AG04450 (cell line): Measurements from ENCODE around the gene CCM2. TPM values are rescaled to one million over a fixed set of nuclear protein-coding genes. Genes with fewer than 3 reads are reported as not detected.

ENCODE experiments used
- CTCF ChIA-PET: fragments of 300-600, 350-600 bp; formaldehyde crosslinking; extraction: SDS; loops from one replicate; lab custom pipeline; 2022; ENCODE audit warnings: antibody characterized with exemption, inconsistent platforms; lab: Charles Lee
- POLR2A ChIA-PET: fragments of 350-600 bp; formaldehyde crosslinking; extraction: SDS; loops from one replicate; lab custom pipeline; 2021; ENCODE audit warnings: antibody characterized with exemption, inconsistent platforms; lab: Yijun Ruan, JAX
- DNase-seq: peaks from one replicate; pipeline ENCODE4 v3.0.0-alpha.2; 2011; ENCODE audit warnings: low read depth, low spot score
- H3K27ac ChIP-seq: one replicate; pipeline ENCODE4 v1.5.1; 2012; ENCODE audit warnings: low read depth, low read length, control low read depth
- H3K27me3 ChIP-seq: one replicate; pipeline ENCODE4 v1.6.0; 2012; ENCODE audit warnings: low read length; ENCODE audit not compliant: control insufficient read depth, insufficient read depth
- H3K4me3 ChIP-seq: 2 replicates; pipeline ENCODE4 v1.5.1; 2011; ENCODE audit warnings: mild to moderate bottlenecking, low read depth, low read length, control low read depth
- H3K9me3 ChIP-seq: 2 replicates; pipeline ENCODE4 v1.5.1; 2012; ENCODE audit warnings: low read length; ENCODE audit not compliant: control insufficient read depth, insufficient read depth
- polyA plus RNA-seq: library from polyadenylated mRNA; depleted of rRNA; stranded (reverse); fragments of >200 nt; gene quantifications from 2 replicates; pipeline ENCODE4 v1.2.3, GENCODE V29; 2011
- TF ChIP-seq, protein P1 (sequence below): IDR thresholded peaks from 2 replicates; pipeline ENCODE4 v1.5.1; 2011; ENCODE audit warnings: low read depth, low read length, control low read depth, inconsistent platforms

CCM2 gene
- polyA plus RNA-seq, 1 experiment, result 24.7 TPM

DNA sequence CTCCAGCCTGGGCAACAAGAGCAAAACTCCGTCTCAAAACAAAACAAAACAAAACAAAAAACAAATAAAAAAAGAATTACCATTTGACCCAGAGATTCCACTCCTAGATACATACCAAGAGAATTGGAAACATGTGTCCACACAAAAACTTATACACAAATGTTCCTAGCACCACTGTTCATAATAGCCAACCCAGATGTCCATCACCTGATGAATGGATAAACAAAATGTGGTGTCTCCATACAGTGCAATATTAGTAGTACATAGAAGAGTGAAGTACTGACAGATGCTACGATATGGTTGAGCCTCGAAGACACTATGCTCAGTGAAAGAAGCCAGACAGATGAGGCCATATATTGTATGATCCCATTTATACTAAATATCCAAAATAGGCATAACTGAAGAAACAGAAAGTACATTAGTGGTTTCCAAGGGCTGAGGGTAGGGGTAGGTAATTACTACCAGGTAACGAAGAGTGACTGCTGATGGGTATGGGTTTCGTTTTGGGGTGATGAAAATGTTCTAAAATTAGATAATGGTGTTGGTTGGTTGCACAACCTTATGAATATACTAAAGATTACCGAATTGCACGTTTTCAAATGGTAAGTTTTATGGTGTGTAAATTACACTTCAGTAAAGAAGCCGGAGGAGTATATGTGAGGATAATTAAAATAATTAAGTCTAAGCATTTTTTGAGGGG, 41.2 kb upstream of the CCM2 start:
- CTCF ChIA-PET, result no interaction called here
- TF ChIP-seq, protein P1, sequence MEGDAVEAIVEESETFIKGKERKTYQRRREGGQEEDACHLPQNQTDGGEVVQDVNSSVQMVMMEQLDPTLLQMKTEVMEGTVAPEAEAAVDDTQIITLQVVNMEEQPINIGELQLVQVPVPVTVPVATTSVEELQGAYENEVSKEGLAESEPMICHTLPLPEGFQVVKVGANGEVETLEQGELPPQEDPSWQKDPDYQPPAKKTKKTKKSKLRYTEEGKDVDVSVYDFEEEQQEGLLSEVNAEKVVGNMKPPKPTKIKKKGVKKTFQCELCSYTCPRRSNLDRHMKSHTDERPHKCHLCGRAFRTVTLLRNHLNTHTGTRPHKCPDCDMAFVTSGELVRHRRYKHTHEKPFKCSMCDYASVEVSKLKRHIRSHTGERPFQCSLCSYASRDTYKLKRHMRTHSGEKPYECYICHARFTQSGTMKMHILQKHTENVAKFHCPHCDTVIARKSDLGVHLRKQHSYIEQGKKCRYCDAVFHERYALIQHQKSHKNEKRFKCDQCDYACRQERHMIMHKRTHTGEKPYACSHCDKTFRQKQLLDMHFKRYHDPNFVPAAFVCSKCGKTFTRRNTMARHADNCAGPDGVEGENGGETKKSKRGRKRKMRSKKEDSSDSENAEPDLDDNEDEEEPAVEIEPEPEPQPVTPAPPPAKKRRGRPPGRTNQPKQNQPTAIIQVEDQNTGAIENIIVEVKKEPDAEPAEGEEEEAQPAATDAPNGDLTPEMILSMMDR, result no peak
- Histone ChIP-seq H3K27me3 (peaks cover 16% of the 10 kb centered on the region), H3K4me3 (no peak overlapping the region), H3K27ac (no peak overlapping the region), H3K9me3 (no peaks in the 10 kb centered on the region)
- DNase-seq, result no peak
- POLR2A ChIA-PET, result no interaction called here

GRCh38 chr7:44959433-44959951, 40.5 kb upstream of the CCM2 start:
- no peak overlapping the region for H3K4me3 ChIP-seq
- no peak overlapping the region for H3K27ac ChIP-seq
- POLR2A ChIA-PET, result no interaction called here
- CTCF ChIA-PET, result no interaction called here
- H3K27me3 ChIP-seq, result peaks cover 17% of the 10 kb centered on the region
- TF ChIP-seq, protein P1, result no peak
- H3K9me3 ChIP-seq, result no peaks in the 10 kb centered on the region; the same call in 1 of the 2 replicates
- DNase-seq, result no peak

GRCh38 chr7:44960011-44960580, 39.9 kb upstream of the CCM2 start:
- ChIA-PET CTCF (no interaction called here), POLR2A (no interaction called here)
- no peaks in the 10 kb centered on the region; the same call in 1 of the 2 replicates for H3K9me3 ChIP-seq
- DNase-seq, result no peak
- TF ChIP-seq, protein P1, result no peak
- H3K27me3 ChIP-seq, result peaks cover 17% of the 10 kb centered on the region
- no peak overlapping the region for H3K27ac ChIP-seq
- H3K4me3 ChIP-seq, result no peak overlapping the region

DNA sequence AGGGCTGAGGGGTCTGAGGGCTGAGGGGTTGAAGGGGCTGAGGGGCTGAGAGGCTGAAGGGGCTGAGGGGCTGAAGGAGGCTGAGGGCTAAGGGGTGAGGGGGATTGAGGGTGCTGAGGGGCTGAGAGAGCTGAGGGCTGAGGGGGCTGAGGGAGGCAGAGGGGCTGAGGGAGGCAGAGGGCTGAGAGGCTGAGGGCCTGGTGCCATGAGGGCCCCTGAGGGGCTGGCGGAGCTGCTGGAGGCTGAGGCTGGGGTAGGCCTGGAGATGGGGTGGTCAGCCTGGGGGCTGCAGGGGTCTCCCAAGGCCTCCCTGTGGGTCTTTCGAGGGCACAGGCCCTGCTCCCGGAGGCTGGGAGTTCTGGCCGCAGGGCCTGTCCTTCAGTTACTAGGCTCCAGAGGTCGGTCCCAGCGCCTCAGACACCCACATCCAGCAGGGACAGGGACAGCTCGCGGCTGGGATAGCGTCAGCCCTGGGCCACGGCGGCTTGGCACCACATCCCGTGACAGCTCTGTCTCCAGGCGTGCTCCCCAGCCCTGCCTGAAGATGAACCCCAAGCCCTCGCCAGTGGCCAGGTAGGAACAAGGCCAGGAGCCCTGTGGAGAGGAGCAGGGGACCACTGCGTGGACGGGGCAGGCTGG, 38.0 kb upstream of the CCM2 start:
- Histone ChIP-seq H3K27ac (no peak overlapping the region), H3K4me3 (no peak overlapping the region), H3K27me3 (peaks cover 17% of the 10 kb centered on the region), H3K9me3 (no peaks in the 10 kb centered on the region; the same call in 1 of the 2 replicates)
- CTCF ChIA-PET, result no interaction called here
- TF ChIP-seq, protein P1, result no peak
- POLR2A ChIA-PET, result no interaction called here
- DNase-seq, result no peak
